LNCaP clone FGC (cell line): ENCODE results near the gene IPO4.
A peak's percentile ranks its signal among the peaks of the same experiment; 100 is the strongest.

ENCODE experiments used
- DNase-seq: peaks from one replicate; pipeline ENCODE4 v3.0.0-alpha.2; 2011; ENCODE audit warnings: low read depth
- H3K4me3 ChIP-seq: 2 replicates; pipeline ENCODE4 v1.5.1; 2011; ENCODE audit warnings: mild to moderate bottlenecking, low read depth, low read length, control low read depth
- TF ChIP-seq, protein P1 (sequence below): IDR thresholded peaks from 2 replicates; pipeline ENCODE4 v1.5.1; 2012; ENCODE audit warnings: mild to moderate bottlenecking; ENCODE audit not compliant: control insufficient read depth, insufficient read depth; ENCODE audit errors: extremely low read depth

IPO4 gene

DNA sequence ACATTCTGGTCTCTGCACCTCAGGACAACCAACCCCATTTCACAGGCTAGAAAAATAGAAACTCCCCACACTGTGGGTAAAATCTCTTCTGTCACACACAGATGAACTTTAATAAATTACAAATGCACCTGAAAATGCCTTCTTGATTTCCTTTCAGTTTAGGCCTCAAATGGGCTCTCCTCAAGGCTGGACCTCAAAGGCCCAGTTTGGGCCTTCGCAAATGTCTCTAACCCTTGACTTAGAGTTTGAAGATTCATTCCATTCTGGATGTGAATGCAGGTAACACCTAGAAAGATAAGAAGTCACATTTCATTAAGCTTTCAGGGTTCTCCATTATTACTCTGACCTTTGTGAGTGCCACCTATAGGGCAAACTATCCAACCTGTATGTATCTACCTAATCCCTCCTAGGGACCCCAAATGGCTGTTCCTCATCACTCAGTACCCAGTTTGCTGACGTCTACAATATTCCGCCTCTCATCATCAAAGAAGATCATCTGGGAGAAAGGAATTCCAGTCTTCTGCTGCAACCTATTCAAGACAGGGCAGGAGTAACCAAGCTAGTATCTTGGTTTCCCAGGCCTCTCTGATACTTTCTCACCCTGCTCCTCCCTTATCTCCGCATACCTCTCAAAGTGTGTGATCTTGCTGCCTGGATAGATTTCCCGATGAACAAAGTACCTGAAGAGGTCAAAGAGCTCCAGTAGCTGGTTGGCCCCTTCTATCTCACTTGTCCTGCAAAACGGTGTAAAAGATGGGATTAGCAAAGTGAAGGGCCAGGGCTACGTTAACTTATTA lies 25.4 kb upstream of the IPO4 start:
- TF ChIP-seq, protein P1, sequence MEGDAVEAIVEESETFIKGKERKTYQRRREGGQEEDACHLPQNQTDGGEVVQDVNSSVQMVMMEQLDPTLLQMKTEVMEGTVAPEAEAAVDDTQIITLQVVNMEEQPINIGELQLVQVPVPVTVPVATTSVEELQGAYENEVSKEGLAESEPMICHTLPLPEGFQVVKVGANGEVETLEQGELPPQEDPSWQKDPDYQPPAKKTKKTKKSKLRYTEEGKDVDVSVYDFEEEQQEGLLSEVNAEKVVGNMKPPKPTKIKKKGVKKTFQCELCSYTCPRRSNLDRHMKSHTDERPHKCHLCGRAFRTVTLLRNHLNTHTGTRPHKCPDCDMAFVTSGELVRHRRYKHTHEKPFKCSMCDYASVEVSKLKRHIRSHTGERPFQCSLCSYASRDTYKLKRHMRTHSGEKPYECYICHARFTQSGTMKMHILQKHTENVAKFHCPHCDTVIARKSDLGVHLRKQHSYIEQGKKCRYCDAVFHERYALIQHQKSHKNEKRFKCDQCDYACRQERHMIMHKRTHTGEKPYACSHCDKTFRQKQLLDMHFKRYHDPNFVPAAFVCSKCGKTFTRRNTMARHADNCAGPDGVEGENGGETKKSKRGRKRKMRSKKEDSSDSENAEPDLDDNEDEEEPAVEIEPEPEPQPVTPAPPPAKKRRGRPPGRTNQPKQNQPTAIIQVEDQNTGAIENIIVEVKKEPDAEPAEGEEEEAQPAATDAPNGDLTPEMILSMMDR: no peak
- no peak for DNase-seq

DNA sequence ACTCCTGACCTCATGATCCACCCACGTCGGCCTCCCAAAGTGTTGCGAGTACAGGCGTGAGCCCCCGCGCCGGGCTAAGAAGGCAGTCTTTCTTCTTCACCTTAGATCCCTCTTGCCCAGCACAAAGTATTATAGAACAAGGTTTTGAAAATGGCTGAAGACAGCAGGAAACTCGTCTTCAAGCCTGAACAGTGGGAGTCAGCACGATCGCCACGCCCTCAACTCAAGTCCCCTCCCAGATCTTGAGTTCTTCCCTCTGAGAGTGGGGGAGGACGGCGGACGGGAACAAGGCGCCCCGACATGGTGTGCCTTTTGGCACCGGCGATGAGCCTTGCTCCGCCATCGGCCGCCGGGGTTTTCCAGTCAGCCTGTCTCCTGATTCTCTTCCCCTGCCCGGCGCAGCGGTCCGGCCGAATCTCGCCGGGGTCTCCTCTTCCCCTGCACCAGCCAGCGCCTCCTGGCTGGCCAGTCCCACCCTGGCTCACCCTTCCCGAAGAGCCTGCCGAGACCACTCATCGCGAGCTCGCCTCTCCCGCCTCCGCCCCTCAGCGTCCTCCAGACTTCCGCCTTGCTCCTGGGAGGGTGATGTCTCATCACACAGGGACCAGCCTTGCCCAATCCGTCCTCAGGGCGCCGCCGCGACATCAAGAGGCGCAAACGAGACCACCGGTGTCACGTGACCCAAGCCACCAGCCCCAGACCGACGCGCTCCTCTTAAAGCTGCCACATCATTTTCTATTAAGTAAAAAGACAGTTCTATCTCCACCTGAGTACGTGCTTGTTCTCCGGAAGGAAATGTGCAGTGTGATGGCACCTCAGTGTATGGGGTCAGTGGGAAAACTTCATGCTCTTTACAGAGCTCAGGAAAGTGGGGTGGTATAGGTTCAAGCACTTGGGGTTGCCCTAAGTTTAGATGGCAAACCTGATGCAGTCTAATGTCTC lies 24.6 kb upstream of the IPO4 start, which contains the start of gene CHMP4A:
TSS of gene CHMP4A (minus strand) at position 565 of the 942 bp plus-strand sequence. CDS start at position 516, 49 bp downstream.
- TF ChIP-seq, protein P1: no peak
- peak within 1 kb of the TSS; percentile 64 for H3K4me3 ChIP-seq
- DNase-seq: peak; percentile 74

More for the DNA sequence above, 25.4 kb upstream of the IPO4 start:
- H3K4me3 ChIP-seq: peak overlapping the region; percentile 64

DNA sequence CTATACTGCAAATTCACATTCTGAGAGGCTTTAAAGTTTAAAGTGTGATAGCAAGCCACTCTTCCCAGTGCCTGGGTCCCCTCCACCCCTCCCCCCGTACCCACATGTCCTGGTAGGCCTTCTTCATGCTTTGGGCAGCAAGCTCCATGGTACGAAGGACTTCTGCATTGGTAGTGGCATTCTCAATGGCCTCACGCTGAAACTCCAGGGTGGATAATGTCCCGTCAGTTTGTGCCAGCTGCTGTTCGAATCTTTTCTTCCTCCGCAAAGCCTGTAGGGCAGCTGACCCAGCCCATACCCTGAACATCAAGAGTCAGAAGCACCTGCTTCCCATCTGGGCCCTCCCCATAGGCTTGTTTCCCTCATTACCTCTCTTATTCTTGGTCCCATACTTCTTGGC lies 22.7 kb upstream of the IPO4 start:
- TF ChIP-seq, protein P1: no peak
- H3K4me3 ChIP-seq: no peak overlapping the region
- no peak for DNase-seq

DNA sequence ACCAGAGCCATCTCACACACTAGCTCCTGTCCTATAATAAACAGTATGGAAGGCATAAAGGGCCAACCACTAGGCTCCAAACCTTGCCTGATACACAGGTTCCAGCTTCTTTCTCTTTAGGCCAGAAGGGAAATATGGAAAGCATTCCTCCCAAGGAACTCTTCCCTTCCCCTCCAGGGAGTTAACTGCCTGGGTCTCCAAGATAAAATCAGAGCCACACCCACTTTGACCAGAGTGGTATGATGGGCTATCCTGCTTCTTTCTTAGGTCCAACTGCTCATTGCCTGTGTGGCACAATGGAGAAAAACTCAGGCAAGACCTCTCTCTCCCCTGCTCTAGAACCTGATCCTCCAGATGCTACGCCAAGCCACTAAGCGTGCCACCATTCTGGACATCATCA lies 19.0 kb upstream of the IPO4 start:
- no peak for DNase-seq
- no peak overlapping the region for H3K4me3 ChIP-seq
- TF ChIP-seq, protein P1: no peak

DNA sequence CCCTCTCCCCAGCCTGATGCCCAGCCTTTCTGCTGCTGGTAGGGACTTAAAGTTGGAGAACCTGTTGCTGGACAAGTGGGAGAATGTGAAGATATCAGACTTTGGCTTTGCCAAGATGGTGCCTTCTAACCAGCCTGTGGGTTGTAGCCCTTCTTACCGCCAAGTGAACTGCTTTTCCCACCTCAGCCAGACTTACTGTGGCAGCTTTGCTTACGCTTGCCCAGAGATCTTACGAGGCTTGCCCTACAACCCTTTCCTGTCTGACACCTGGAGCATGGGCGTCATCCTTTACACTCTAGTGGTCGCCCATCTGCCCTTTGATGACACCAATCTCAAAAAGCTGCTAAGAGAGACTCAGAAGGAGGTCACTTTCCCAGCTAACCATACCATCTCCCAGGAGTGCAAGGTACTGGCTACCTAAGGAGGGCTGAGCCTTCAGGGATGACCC lies 18.5 kb upstream of the IPO4 start:
- no peak for DNase-seq
- TF ChIP-seq, protein P1: no peak

DNA sequence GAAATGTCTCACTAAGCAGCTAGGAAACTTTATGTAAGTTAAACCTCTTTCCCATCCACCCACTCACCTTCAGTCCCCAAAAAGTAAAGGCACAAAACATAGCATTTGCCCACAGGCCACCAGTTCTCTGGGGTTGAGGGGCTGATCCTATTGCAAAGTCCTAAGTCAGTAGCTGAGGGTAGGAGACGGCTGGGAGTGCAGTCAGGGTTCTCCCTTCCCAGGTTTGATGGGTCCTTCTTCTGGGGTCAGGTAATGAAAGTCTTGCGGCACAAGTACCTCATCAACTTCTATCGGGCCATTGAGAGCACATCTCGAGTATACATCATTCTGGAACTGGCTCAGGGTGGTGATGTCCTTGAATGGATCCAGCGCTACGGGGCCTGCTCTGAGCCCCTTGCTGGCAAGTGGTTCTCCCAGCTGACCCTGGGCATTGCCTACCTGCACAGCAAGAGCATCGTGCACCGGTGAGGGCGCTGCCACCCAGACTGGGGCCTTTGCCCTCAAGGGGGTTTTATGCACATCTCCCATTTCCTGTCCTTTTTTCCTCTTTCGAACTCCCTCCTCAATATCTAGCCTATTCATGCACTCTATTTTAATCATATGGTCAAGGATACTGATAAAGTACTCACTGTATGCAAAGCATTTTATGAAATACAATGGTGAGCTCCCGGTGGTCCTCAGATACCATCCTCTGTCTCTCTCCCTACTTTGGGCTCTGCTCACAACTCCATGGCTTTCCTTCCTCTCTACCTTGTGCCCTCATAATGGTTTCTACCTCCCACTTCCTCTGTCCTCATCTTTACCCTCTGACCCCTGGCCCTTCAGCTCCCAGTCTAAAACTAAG lies 17.9 kb upstream of the IPO4 start:
- TF ChIP-seq, protein P1: no peak
- no peak overlapping the region for H3K4me3 ChIP-seq
- no peak for DNase-seq

More for the DNA sequence above, 18.5 kb upstream of the IPO4 start:
- H3K4me3 ChIP-seq: no peak overlapping the region
